Uterus (tissue), 2 donors: Measurements from ENCODE around the gene SNRNP70.

Experiments
- CTCF ChIP-seq, 4 experiments: fragments of 200-600 bp in 2 of 4; fragments of 450-650 bp in 2 of 4; sonication (generic) in 2 of 4; IDR thresholded peaks; one replicate each; pipeline ENCODE4 v1.5.1; 2016 to 2019; ENCODE audit warnings: antibody characterized with exemption in 4 of 4, mild to moderate bottlenecking in 2 of 4, moderate library complexity in 1 of 4
- POLR2A ChIP-seq, 2 donors: fragments of 450-650 bp; IDR thresholded peaks; one replicate each; pipeline ENCODE4 v1.6.1; 2016; ENCODE audit warnings: antibody characterized with exemption in 2 of 2, mild to moderate bottlenecking in 1 of 2, moderate library complexity in 1 of 2

- TF ChIP-seq POLR2A (IDR thresholded peaks at IDR 0.05) (peak in 1 of 2 donors; percentile 32), CTCF (IDR thresholded peaks at IDR 0.05) (no peak)
Measured at GRCh38 chr19:49114630-49115363, 29.5 kb downstream of the SNRNP70 start.
